H9 (cell line): ENCODE measurements around the gene BCAR3. TPM values are rescaled to one million over a fixed set of nuclear protein-coding genes. Genes with fewer than 3 reads are reported as not detected.
A peak's percentile ranks its signal among the peaks of the same experiment; 100 is the strongest.

Experiments used
- DNase-seq: peaks from one replicate; pipeline ENCODE4 v3.0.0-alpha.2; 2017
- H2AFZ ChIP-seq: one replicate; pipeline ENCODE4 v1.6.1; 2013; ENCODE audit warnings: mild to moderate bottlenecking, low read length, control low read depth, moderate library complexity
- H2AK5ac ChIP-seq: 2 replicates; pipeline ENCODE4 v1.6.1; 2013; ENCODE audit warnings: low read length, control low read depth, mixed read lengths; ENCODE audit not compliant: insufficient read length
- H2BK120ac ChIP-seq: one replicate; pipeline ENCODE4 v1.6.1; 2013; ENCODE audit warnings: low read depth, mild to moderate bottlenecking, low read length, control low read depth, inconsistent platforms; ENCODE audit not compliant: poor library complexity, severe bottlenecking
- H2BK12ac ChIP-seq: 2 replicates; pipeline ENCODE4 v1.6.1; 2013; ENCODE audit warnings: low read length, control low read depth, mixed read lengths, low read depth; ENCODE audit not compliant: insufficient read length
- H2BK15ac ChIP-seq: 2 replicates; pipeline ENCODE4 v1.6.1; 2013; ENCODE audit warnings: low read depth, low read length, control low read depth
- H2BK20ac ChIP-seq: one replicate; pipeline ENCODE4 v1.6.1; 2013; ENCODE audit warnings: low read depth, mild to moderate bottlenecking, low read length, control low read depth, inconsistent platforms; ENCODE audit not compliant: poor library complexity, severe bottlenecking
- H2BK5ac ChIP-seq: 2 replicates; pipeline ENCODE4 v1.6.1; 2013; ENCODE audit warnings: low read length, control low read depth, mixed read lengths; ENCODE audit not compliant: insufficient read length
- H3K14ac ChIP-seq: 2 replicates; pipeline ENCODE4 v1.6.1; 2013; ENCODE audit warnings: low read length, control low read depth; ENCODE audit not compliant: insufficient read depth
- H3K18ac ChIP-seq: 2 replicates; pipeline ENCODE4 v1.6.1; 2013; ENCODE audit warnings: low read depth, mild to moderate bottlenecking, mixed read lengths, low read length, control low read depth; ENCODE audit not compliant: insufficient read length
- H3K23ac ChIP-seq: 2 replicates; pipeline ENCODE4 v1.6.1; 2013; ENCODE audit warnings: low read length, control low read depth, mixed read lengths, low read depth; ENCODE audit not compliant: insufficient read length
- H3K23me2 ChIP-seq: 2 replicates; pipeline ENCODE4 v1.6.1; 2013; ENCODE audit warnings: low read depth, mild to moderate bottlenecking, mixed read lengths, low read length, control low read depth; ENCODE audit not compliant: insufficient read length, poor library complexity, severe bottlenecking
- H3K27ac ChIP-seq: 2 replicates; pipeline ENCODE4 v1.5.1; 2013; ENCODE audit warnings: low read length, control low read depth, mixed read lengths, low read depth; ENCODE audit not compliant: insufficient read length
- H3K27me3 ChIP-seq: 2 replicates; pipeline ENCODE4 v1.6.1; 2013; ENCODE audit warnings: low read length, control low read depth, inconsistent platforms; ENCODE audit not compliant: insufficient read depth
- H3K4ac ChIP-seq: 2 replicates; pipeline ENCODE4 v1.6.1; 2013; ENCODE audit warnings: low read depth, mild to moderate bottlenecking, control low read depth, inconsistent platforms, low read length, moderate library complexity
- H3K4me1 ChIP-seq: 2 replicates; pipeline ENCODE4 v1.6.1; 2013; ENCODE audit warnings: low read length, control low read depth, inconsistent platforms; ENCODE audit not compliant: insufficient read depth
- H3K4me2 ChIP-seq: 2 replicates; pipeline ENCODE4 v1.6.1; 2013; ENCODE audit warnings: low read length, control low read depth, mixed read lengths; ENCODE audit not compliant: insufficient read length, insufficient read depth
- H3K56ac ChIP-seq: 2 replicates; pipeline ENCODE4 v1.6.1; 2013; ENCODE audit warnings: low read depth, mild to moderate bottlenecking, mixed read lengths, low read length, control low read depth; ENCODE audit not compliant: insufficient read length
- H3K79me1 ChIP-seq: 2 replicates; pipeline ENCODE4 v1.6.1; 2013; ENCODE audit warnings: low read depth, mild to moderate bottlenecking, moderate library complexity, low read length, control low read depth, inconsistent platforms; ENCODE audit not compliant: insufficient read depth, poor library complexity, severe bottlenecking
- H3K79me2 ChIP-seq: 2 replicates; pipeline ENCODE4 v1.6.1; 2013; ENCODE audit warnings: low read length, control low read depth, inconsistent platforms; ENCODE audit not compliant: insufficient read depth
- H3K9ac ChIP-seq: 2 replicates; pipeline ENCODE4 v1.6.1; 2013; ENCODE audit warnings: low read length, control low read depth, mixed read lengths; ENCODE audit not compliant: insufficient read length; ENCODE audit errors: extremely low read depth
- H3K9me3 ChIP-seq: one replicate; pipeline ENCODE4 v1.6.1; 2013; ENCODE audit warnings: low read depth, low read length, inconsistent platforms; ENCODE audit not compliant: control insufficient read depth
- H3T11ph ChIP-seq: one replicate; pipeline ENCODE4 v1.6.1; 2013; ENCODE audit warnings: mild to moderate bottlenecking, low read length, control low read depth, inconsistent platforms
- H4K20me1 ChIP-seq: one replicate; pipeline ENCODE4 v1.6.1; 2013; ENCODE audit not compliant: control insufficient read depth, insufficient read length, insufficient read depth
- H4K5ac ChIP-seq: 2 replicates; pipeline ENCODE4 v1.6.1; 2013; ENCODE audit warnings: low read depth, mild to moderate bottlenecking, mixed read lengths, low read length, control low read depth; ENCODE audit not compliant: insufficient read length
- H4K8ac ChIP-seq: replicated peaks from 2 replicates; pipeline ENCODE4 v1.6.1; 2013; ENCODE audit warnings: low read length, control low read depth, mixed read lengths, low read depth; ENCODE audit not compliant: insufficient read length
- H4K91ac ChIP-seq: 2 replicates; pipeline ENCODE4 v1.6.1; 2013; ENCODE audit warnings: low read depth, mild to moderate bottlenecking, moderate library complexity, mixed read lengths, low read length, control low read depth; ENCODE audit not compliant: insufficient read length
- H3K27ac Mint-ChIP-seq, 3 experiments: 2 replicates in 2 of 3; 3 replicates in 1 of 3; pipeline ENCODE4 v1.8.0; 2020 to 2021; ENCODE audit warnings: mixed read lengths in 3 of 3, mild to moderate bottlenecking in 1 of 3, moderate library complexity in 1 of 3
- H3K27me3 Mint-ChIP-seq: 2 replicates; pipeline ENCODE4 v1.8.0; 2021; ENCODE audit warnings: low read depth, mild to moderate bottlenecking, moderate library complexity, mixed read lengths
- H3K36me3 Mint-ChIP-seq, 3 experiments: 2 replicates in 2 of 3; 3 replicates in 1 of 3; pipeline ENCODE4 v1.8.0; 2020 to 2021; ENCODE audit warnings: low read depth in 3 of 3, mixed read lengths in 3 of 3; ENCODE audit not compliant: insufficient read depth in 1 of 3
- H3K4me1 Mint-ChIP-seq, 2 experiments: 2 replicates each; pipeline ENCODE4 v1.8.0; 2020; ENCODE audit warnings: mixed read lengths in 2 of 2
- H3K4me3 Mint-ChIP-seq, 2 experiments: 2 replicates in 1 of 2; 3 replicates in 1 of 2; pipeline ENCODE4 v1.8.0; 2020 to 2021; ENCODE audit warnings: mild to moderate bottlenecking in 2 of 2, mixed read lengths in 2 of 2, moderate library complexity in 1 of 2
- H3K9me3 Mint-ChIP-seq, 2 experiments: 2 replicates in 1 of 2; 3 replicates in 1 of 2; pipeline ENCODE4 v1.8.0; 2020; ENCODE audit warnings: mild to moderate bottlenecking in 2 of 2, mixed read lengths in 2 of 2, moderate library complexity in 1 of 2
- CTCF ChIP-seq: fragments of 200-600 bp; sonication (generic); conservative IDR thresholded peaks from 3 replicates; pipeline ENCODE4 v1.8.0; 2021; ENCODE audit warnings: antibody characterized with exemption, mild to moderate bottlenecking
- WGBS: extraction: QIAGEN DNeasy Blood & Tissue Kit; methylation state at CpG from one replicate; pipeline ENCODE4 v1.1.7; 2013; ENCODE audit warnings: missing lambda C conversion rate, low lambda C conversion rate, mixed read lengths; ENCODE audit not compliant: insufficient read length; ENCODE audit errors: extremely low coverage; 5-methylcytosine and 5-hydroxymethylcytosine counted together
- total RNA-seq: library from RNA; stranded (reverse); gene quantifications from 2 replicates; pipeline ENCODE4 v1.2.1, GENCODE V29; 2021

The BCAR3 gene
- total RNA-seq, 1 experiment from 2014 or later = 4.9 TPM

GRCh38 chr1:93680076-93680419 is 1.6 kb downstream of the BCAR3 start:
- Histone ChIP-seq H3K4ac (no peak overlapping the region), H2BK5ac (no peak overlapping the region), H3K4me1 (peaks cover 6% of the 10 kb centered on the region; the same call in 1 of the 2 replicates), H3K56ac (no peak overlapping the region), H3K9ac (no peak overlapping the region), H3K9me3 (no peaks in the 10 kb centered on the region), H3K79me2 (peaks cover 2% of the 10 kb centered on the region; the same call in 1 of the 2 replicates), H3K23ac (no peak overlapping the region), H3K18ac (no peak overlapping the region), H2BK12ac (no peak overlapping the region), H3K4me2 (peak overlapping the region; percentile 50), H3K14ac (no peak overlapping the region), H4K5ac (no peak overlapping the region), H3K79me1 (no peaks in the 10 kb centered on the region), H3K27ac (no peak overlapping the region), H4K91ac (no peak overlapping the region), H3K27me3 (no peaks in the 10 kb centered on the region), H2AFZ (no peak overlapping the region), H4K20me1 (no peaks in the 10 kb centered on the region), H2AK5ac (no peak overlapping the region), H3T11ph (no peak overlapping the region), H2BK120ac (no peak overlapping the region), H4K8ac (no peak overlapping the region), H3K23me2 (peaks cover 7% of the 10 kb centered on the region), H2BK20ac (no peak overlapping the region), H2BK15ac (no peak overlapping the region)
- Mint-ChIP-seq H3K4me3 (peak overlapping the region; percentile 82 to 96), H3K27me3 (peaks cover 42% of the 10 kb centered on the region), H3K36me3 (peaks cover 0 to 3% (median 0%) of the 10 kb centered on the region in 3 experiments; a peak in 1 of 7 replicates), H3K9me3 (no peaks in the 10 kb centered on the region), H3K27ac (peak overlapping the region in 1 of 3 experiments; percentile 45; a peak in 1 of 7 replicates), H3K4me1 (peaks cover 45 to 48% of the 10 kb centered on the region in 2 experiments)
- WGBS = no CpG with 5 or more reads among the region's 5 CpGs
- no peak for TF ChIP-seq CTCF
- DNase-seq = no peak
